Hematopoietic multipotent progenitor cell (in vitro differentiated cells): ENCODE data around the gene TIMM17B. TPM values are rescaled to one million over a fixed set of nuclear protein-coding genes. Genes with fewer than 3 reads are reported as not detected.
A peak's percentile ranks its signal among the peaks of the same experiment; 100 is the strongest.
"Not testable (repeated sequence)": the region's sequence is repeated elsewhere in the genome, so short reads cannot be mapped to it uniquely, and the experiment has no call there.

Experiments
- DNase-seq, 3 donors: peaks; one replicate each; pipeline ENCODE4 v3.0.0-alpha.2; 2011 to 2015; ENCODE audit warnings: low read depth in 2 of 3, low spot score in 2 of 3
- total RNA-seq: library from RNA; depleted of rRNA; stranded (reverse); fragments of >200 nt; gene quantifications from one replicate; pipeline ENCODE4 v1.2.3, GENCODE V29; 2012

The TIMM17B gene
- total RNA-seq, 1 donor: 37.2 TPM

GRCh38 chrX:48897157-48897624 lies 377 bp downstream of the TIMM17B start:
- peak in 2 of 3 donors; percentile 73 to 80 for DNase-seq

GRCh38 chrX:48896611-48897011 lies 957 bp downstream of the TIMM17B start:
- DNase-seq: no peak

GRCh38 chrX:48894891-48895290 lies 2.7 kb downstream of the TIMM17B start:
- no peak for DNase-seq

GRCh38 chrX:48893556-48894348 lies 3.8 kb downstream of the TIMM17B start:
- no peak for DNase-seq

- no peak for DNase-seq
Measured at GRCh38 chrX:48892896-48893295, 4.7 kb downstream of the TIMM17B start.

GRCh38 chrX:48891402-48892288 lies 5.9 kb downstream of the TIMM17B start:
- peak in 2 of 3 donors; percentile 79 to 87 for DNase-seq

- DNase-seq: peak in 1 of 3 donors; percentile 14
Measured at GRCh38 chrX:48890934-48891401, 6.6 kb downstream of the TIMM17B start.

- DNase-seq: no peak
Measured at GRCh38 chrX:48890296-48890925, 7.2 kb downstream of the TIMM17B start.

- not testable (repeated sequence) for DNase-seq
Measured at GRCh38 chrX:48886586-48886985, 11.0 kb downstream of the TIMM17B start.

- DNase-seq: no peak
Measured at GRCh38 chrX:48883729-48884128, 13.8 kb downstream of the TIMM17B start.

- not testable (repeated sequence) for DNase-seq
Measured at GRCh38 chrX:48876944-48877343, 20.6 kb downstream of the TIMM17B start.

- not testable (repeated sequence) for DNase-seq
Measured at GRCh38 chrX:48872017-48872416, 25.6 kb downstream of the TIMM17B start.

GRCh38 chrX:48864210-48864609 lies 33.4 kb downstream of the TIMM17B start:
- DNase-seq: no peak

- peak in 1 of 3 donors; percentile 28 for DNase-seq
Measured at GRCh38 chrX:48854898-48855297, 42.7 kb downstream of the TIMM17B start.

- not testable (repeated sequence) for DNase-seq
Measured at GRCh38 chrX:48854121-48854804, 43.3 kb downstream of the TIMM17B start.

- not testable (repeated sequence) for DNase-seq
Measured at GRCh38 chrX:48853494-48853893, 44.1 kb downstream of the TIMM17B start.

- no peak for DNase-seq
Measured at GRCh38 chrX:48852857-48853256, 44.7 kb downstream of the TIMM17B start.

- no peak for DNase-seq
Measured at GRCh38 chrX:48848847-48849246, 48.7 kb downstream of the TIMM17B start.
